Vagina (tissue), 2 donors: ENCODE results near the gene CORIN.

Experiments used
- POLR2A ChIP-seq, 2 donors: fragments of 450-650 bp; IDR thresholded peaks; one replicate each; pipeline ENCODE4 v1.6.1; 2017; ENCODE audit warnings: antibody characterized with exemption in 2 of 2, mild to moderate bottlenecking in 2 of 2, moderate library complexity in 2 of 2
- POLR2AphosphoS5 ChIP-seq, 2 donors: sonication (generic); formaldehyde crosslinking; IDR thresholded peaks; one replicate each; pipeline ENCODE4 v1.9.0; 2017; ENCODE audit warnings: antibody characterized with exemption in 2 of 2, mild to moderate bottlenecking in 2 of 2, low read depth in 1 of 2; ENCODE audit not compliant: insufficient read depth in 1 of 2
- TF ChIP-seq, protein P1 (sequence below), 3 experiments: fragments of 450-650 bp in 2 of 3; fragments of 200-600 bp in 1 of 3; sonication (generic) in 1 of 3; IDR thresholded peaks; one replicate each; pipeline ENCODE4 v1.5.1; 2017 to 2019; ENCODE audit warnings: antibody characterized with exemption in 3 of 3, mild to moderate bottlenecking in 2 of 3, moderate library complexity in 2 of 3

DNA sequence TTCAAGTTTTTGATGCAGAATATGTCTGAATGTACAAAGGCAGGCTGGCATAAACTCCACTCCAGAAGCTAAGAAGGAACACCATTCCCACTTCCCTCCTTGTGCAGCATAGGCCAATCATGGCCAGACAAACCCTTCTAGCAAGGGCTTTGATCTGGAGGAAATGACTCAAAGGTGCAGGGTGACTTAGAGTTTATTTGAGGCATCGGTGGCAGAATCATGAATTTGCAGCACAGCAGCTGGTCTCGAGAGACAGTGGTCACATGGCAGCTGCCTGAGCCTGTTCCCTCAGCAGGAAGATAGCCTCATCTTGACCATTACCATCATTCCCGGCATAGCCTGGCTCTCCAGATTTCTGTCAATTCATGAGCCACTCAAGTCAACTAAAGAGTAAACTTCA lies 198.3 kb downstream of the CORIN start:
- no peak for TF ChIP-seq POLR2AphosphoS5 (IDR thresholded peaks at IDR 0.05; ENCODE audit: insufficient read depth in 1 of 2, low read depth in 1 of 2)
- no peak for TF ChIP-seq POLR2A (IDR thresholded peaks at IDR 0.05)
- TF ChIP-seq, protein P1, sequence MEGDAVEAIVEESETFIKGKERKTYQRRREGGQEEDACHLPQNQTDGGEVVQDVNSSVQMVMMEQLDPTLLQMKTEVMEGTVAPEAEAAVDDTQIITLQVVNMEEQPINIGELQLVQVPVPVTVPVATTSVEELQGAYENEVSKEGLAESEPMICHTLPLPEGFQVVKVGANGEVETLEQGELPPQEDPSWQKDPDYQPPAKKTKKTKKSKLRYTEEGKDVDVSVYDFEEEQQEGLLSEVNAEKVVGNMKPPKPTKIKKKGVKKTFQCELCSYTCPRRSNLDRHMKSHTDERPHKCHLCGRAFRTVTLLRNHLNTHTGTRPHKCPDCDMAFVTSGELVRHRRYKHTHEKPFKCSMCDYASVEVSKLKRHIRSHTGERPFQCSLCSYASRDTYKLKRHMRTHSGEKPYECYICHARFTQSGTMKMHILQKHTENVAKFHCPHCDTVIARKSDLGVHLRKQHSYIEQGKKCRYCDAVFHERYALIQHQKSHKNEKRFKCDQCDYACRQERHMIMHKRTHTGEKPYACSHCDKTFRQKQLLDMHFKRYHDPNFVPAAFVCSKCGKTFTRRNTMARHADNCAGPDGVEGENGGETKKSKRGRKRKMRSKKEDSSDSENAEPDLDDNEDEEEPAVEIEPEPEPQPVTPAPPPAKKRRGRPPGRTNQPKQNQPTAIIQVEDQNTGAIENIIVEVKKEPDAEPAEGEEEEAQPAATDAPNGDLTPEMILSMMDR (IDR thresholded peaks at IDR 0.05), result no peak
